Measurements from ENCODE around the gene TEP1. TPM values are rescaled to one million over a fixed set of nuclear protein-coding genes. Genes with fewer than 3 reads are reported as not detected.

TEP1 gene
- total and polyA plus RNA-seq, 2 experiments from 2014 or later, result 3.0 to 8.5 TPM

DNA sequence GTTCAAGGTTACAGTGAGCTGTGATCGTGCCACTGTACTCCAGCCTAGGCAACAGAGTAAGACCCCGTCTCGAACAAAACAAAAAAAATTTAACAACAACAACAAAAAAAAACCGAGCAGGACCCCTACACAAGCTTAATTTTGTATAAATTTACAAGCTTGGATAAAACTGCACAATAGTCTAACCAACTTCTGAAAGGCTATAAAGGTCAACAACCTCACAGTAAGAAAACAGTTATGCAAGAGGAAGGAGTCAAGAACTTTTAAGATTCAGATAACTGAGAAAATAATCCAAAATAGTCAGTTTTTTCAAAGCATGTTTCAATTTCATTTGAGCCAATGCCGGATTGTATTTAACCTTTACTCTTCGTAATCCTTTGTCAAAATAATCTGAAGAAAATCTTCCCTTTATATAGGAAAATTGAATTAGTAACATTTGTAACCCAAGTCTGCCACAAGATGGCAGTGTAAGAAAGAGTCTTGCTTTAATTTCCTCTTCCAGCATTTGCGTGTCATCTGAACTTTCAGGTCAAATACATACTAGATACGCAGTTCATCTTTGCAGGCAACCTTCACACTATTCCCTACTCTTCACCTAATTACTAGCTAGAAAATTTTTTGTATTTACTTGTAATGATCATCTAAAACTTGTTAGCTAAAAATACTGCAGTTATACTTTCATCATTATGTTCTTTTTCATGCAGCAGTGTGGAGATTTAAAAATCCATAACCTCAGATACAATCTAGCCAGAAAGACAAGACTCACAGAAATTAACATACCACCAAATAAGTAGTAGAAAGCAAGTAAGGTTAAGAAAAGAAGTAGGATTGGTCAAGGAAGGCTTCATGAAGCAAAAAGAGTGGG, 86.1 kb downstream of the TEP1 start:
- H3K4me3 ChIP-seq, result no peak overlapping the region
- peaks cover 6% of the 10 kb centered on the region for H3K27me3 Mint-ChIP-seq (ENCODE audit: insufficient read depth, low read depth, poor library complexity)
- H3F3A ChIP-seq (replicated peaks; ENCODE audit: low read depth), result peaks cover 2% of the 10 kb centered on the region; the same call in 1 of the 2 replicates
- peaks cover 42% of the 10 kb centered on the region for H4K20me1 ChIP-seq (replicated peaks; ENCODE audit: insufficient read depth)
- H3K27ac Mint-ChIP-seq, result peak overlapping the region; percentile 14
- H3K4me2 ChIP-seq, result no peak overlapping the region
- ATAC-seq (no peak), DNase-seq (ENCODE audit: low spot score) (peak; percentile 77)
- peak overlapping the region; percentile 3; the same call in 1 of the 3 replicates for H3K4me3 Mint-ChIP-seq
- no peaks in the 10 kb centered on the region for H3K9me2 ChIP-seq (ENCODE audit: insufficient read depth)
- H3K36me3 ChIP-seq (ENCODE audit: insufficient read depth), result peaks cover 55% of the 10 kb centered on the region
- H3K27me3 ChIP-seq (ENCODE audit: insufficient read depth), result no peaks in the 10 kb centered on the region
- TF ChIP-seq, protein P1, sequence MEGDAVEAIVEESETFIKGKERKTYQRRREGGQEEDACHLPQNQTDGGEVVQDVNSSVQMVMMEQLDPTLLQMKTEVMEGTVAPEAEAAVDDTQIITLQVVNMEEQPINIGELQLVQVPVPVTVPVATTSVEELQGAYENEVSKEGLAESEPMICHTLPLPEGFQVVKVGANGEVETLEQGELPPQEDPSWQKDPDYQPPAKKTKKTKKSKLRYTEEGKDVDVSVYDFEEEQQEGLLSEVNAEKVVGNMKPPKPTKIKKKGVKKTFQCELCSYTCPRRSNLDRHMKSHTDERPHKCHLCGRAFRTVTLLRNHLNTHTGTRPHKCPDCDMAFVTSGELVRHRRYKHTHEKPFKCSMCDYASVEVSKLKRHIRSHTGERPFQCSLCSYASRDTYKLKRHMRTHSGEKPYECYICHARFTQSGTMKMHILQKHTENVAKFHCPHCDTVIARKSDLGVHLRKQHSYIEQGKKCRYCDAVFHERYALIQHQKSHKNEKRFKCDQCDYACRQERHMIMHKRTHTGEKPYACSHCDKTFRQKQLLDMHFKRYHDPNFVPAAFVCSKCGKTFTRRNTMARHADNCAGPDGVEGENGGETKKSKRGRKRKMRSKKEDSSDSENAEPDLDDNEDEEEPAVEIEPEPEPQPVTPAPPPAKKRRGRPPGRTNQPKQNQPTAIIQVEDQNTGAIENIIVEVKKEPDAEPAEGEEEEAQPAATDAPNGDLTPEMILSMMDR (conservative IDR thresholded peaks at IDR 0.05; ENCODE audit: low read depth in 2 of 2), result peak; percentile 49 to 83
- no peak for TF ChIP-seq ZNF331 (CRISPR knock-in tag; IDR thresholded peaks at IDR 0.05; ENCODE audit: low read depth)
- H2AFZ ChIP-seq, result no peak overlapping the region
- H3K4me1 ChIP-seq (ENCODE audit: insufficient read depth), result peaks cover 16% of the 10 kb centered on the region
- peak overlapping the region; percentile 12; the same call in 1 of the 2 replicates for H3K27ac ChIP-seq (ENCODE audit: low read depth)
- peaks cover 90% of the 10 kb centered on the region for H3K36me3 Mint-ChIP-seq (ENCODE audit: low read depth)
- H3K79me2 ChIP-seq (replicated peaks; ENCODE audit: insufficient read depth), result peaks cover 96% of the 10 kb centered on the region
- peaks cover 27% of the 10 kb centered on the region for H3K4me1 Mint-ChIP-seq
- no peaks in the 10 kb centered on the region for H3K9me3 Mint-ChIP-seq

DNA sequence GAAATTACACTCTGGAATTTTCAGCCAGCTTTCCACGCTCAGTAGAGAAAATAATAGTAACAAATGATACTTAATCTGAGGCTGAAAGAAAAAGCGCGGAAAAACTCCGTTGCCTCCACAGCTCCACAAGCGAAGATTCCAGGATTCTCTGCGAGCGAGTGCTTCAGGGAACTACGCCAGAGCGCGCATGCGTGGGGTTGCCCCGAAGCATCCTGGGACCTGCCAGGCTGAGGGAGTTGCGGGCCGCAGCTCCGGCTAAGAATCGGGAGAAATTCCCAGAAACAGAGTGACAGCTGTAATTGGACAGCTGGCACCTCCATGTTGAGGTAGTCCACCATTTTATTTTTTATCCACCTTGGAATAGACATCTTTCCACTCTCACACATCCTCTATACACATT, 95.6 kb downstream of the TEP1 start:
- Mint-ChIP-seq H3K27ac (no peak overlapping the region), H3K36me3 (ENCODE audit: low read depth) (peaks cover 96% of the 10 kb centered on the region), H3K4me3 (no peak overlapping the region), H3K9me3 (no peaks in the 10 kb centered on the region; the same call in 2 of the 3 replicates), H3K4me1 (no peaks in the 10 kb centered on the region), H3K27me3 (ENCODE audit: insufficient read depth, low read depth, poor library complexity) (peaks cover 11% of the 10 kb centered on the region)
- no peak overlapping the region for H3K4me3 ChIP-seq
- no peak overlapping the region for H3K4me2 ChIP-seq
- peaks cover 66% of the 10 kb centered on the region for H4K20me1 ChIP-seq (replicated peaks; ENCODE audit: insufficient read depth)
- no peak for ATAC-seq
- H3K9me2 ChIP-seq (ENCODE audit: insufficient read depth), result no peaks in the 10 kb centered on the region
- DNase-seq (ENCODE audit: low spot score), result no peak
- H3K27me3 ChIP-seq (ENCODE audit: insufficient read depth), result no peaks in the 10 kb centered on the region
- peak overlapping the region; percentile 42 for H3K27ac ChIP-seq (ENCODE audit: low read depth)
- H3K79me2 ChIP-seq (replicated peaks; ENCODE audit: insufficient read depth), result peaks cover 85% of the 10 kb centered on the region
- H3K4me1 ChIP-seq (ENCODE audit: insufficient read depth), result no peaks in the 10 kb centered on the region
- no peak overlapping the region for H2AFZ ChIP-seq
- H3F3A ChIP-seq (replicated peaks; ENCODE audit: low read depth), result peaks cover 33% of the 10 kb centered on the region
- peaks cover 83% of the 10 kb centered on the region for H3K36me3 ChIP-seq (ENCODE audit: insufficient read depth)
- TF ChIP-seq, protein P1 (conservative IDR thresholded peaks at IDR 0.05; ENCODE audit: low read depth in 2 of 2), result no peak
- TF ChIP-seq NANOG (IDR thresholded peaks at IDR 0.05; ENCODE audit: borderline replicate concordance) (no peak), POLR2AphosphoS5 (IDR thresholded peaks at IDR 0.05; ENCODE audit: low read depth) (no peak), ZNF331 (CRISPR knock-in tag; IDR thresholded peaks at IDR 0.05; ENCODE audit: low read depth) (no peak), STAT1 (IDR thresholded peaks at IDR 0.05; ENCODE audit: unreplicated experiment) (no peak), EZH2phosphoT487 (IDR thresholded peaks at IDR 0.05; ENCODE audit: unreplicated experiment) (no peak)
- TF ChIP-seq, protein P2, sequence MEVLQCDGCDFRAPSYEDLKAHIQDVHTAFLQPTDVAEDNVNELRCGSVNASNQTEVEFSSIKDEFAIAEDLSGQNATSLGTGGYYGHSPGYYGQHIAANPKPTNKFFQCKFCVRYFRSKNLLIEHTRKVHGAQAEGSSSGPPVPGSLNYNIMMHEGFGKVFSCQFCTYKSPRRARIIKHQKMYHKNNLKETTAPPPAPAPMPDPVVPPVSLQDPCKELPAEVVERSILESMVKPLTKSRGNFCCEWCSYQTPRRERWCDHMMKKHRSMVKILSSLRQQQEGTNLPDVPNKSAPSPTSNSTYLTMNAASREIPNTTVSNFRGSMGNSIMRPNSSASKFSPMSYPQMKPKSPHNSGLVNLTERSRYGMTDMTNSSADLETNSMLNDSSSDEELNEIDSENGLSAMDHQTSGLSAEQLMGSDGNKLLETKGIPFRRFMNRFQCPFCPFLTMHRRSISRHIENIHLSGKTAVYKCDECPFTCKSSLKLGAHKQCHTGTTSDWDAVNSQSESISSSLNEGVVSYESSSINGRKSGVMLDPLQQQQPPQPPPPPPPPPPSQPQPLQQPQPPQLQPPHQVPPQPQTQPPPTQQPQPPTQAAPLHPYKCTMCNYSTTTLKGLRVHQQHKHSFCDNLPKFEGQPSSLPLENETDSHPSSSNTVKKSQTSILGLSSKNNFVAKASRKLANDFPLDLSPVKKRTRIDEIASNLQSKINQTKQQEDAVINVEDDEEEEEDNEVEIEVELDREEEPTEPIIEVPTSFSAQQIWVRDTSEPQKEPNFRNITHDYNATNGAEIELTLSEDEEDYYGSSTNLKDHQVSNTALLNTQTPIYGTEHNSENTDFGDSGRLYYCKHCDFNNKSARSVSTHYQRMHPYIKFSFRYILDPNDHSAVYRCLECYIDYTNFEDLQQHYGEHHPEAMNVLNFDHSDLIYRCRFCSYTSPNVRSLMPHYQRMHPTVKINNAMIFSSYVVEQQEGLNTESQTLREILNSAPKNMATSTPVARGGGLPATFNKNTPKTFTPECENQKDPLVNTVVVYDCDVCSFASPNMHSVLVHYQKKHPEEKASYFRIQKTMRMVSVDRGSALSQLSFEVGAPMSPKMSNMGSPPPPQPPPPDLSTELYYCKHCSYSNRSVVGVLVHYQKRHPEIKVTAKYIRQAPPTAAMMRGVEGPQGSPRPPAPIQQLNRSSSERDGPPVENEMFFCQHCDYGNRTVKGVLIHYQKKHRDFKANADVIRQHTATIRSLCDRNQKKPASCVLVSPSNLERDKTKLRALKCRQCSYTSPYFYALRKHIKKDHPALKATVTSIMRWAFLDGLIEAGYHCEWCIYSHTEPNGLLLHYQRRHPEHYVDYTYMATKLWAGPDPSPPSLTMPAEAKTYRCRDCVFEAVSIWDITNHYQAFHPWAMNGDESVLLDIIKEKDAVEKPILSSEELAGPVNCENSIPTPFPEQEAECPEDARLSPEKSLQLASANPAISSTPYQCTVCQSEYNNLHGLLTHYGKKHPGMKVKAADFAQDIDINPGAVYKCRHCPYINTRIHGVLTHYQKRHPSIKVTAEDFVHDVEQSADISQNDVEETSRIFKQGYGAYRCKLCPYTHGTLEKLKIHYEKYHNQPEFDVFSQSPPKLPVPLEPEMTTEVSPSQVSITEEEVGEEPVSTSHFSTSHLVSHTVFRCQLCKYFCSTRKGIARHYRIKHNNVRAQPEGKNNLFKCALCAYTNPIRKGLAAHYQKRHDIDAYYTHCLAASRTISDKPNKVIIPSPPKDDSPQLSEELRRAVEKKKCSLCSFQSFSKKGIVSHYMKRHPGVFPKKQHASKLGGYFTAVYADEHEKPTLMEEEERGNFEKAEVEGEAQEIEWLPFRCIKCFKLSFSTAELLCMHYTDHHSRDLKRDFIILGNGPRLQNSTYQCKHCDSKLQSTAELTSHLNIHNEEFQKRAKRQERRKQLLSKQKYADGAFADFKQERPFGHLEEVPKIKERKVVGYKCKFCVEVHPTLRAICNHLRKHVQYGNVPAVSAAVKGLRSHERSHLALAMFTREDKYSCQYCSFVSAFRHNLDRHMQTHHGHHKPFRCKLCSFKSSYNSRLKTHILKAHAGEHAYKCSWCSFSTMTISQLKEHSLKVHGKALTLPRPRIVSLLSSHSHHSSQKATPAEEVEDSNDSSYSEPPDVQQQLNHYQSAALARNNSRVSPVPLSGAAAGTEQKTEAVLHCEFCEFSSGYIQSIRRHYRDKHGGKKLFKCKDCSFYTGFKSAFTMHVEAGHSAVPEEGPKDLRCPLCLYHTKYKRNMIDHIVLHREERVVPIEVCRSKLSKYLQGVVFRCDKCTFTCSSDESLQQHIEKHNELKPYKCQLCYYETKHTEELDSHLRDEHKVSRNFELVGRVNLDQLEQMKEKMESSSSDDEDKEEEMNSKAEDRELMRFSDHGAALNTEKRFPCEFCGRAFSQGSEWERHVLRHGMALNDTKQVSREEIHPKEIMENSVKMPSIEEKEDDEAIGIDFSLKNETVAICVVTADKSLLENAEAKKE (CRISPR knock-in tag; IDR thresholded peaks at IDR 0.05), result no peak
